DMS53 treated with DMSO at 0.1 percent for 48 hours (cell line): Measurements from ENCODE around the gene PLEKHG4.

Experiments used
- DNase-seq: peaks from one replicate; lab custom pipeline; 2025; ENCODE audit not compliant: unreplicated experiment; lab: John Stamatoyannopoulos, UW

Gene PLEKHG4

DNA sequence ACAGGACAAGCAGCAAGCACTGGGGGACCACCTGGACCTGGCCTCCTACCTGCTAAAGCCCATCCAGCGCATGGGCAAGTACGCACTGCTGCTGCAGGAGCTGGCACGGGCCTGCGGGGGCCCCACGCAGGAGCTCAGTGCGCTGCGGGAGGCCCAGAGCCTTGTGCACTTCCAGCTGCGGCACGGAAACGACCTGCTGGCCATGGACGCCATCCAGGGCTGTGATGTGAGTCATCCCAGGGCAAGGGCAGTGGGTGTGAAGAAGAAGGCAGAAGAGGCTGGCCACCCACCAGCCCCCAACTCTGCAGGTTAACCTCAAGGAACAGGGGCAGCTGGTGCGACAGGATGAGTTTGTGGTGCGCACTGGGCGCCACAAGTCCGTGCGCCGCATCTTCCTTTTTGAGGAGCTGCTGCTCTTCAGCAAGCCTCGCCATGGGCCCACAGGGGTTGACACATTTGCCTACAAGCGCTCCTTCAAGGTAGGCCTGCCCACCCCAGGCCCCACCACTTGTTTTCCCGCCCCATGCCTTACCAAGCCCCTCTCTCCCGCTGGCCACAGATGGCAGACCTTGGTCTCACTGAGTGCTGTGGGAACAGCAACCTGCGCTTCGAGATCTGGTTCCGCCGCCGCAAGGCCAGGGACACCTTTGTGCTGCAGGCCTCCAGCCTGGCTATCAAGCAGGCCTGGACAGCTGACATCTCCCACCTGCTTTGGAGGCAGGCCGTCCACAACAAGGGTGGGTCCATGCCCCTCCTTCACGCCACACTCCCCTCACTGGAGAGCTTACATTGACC lies 7.3 kb downstream of the PLEKHG4 start:
- no peak for DNase-seq

- DNase-seq = no peak
These were observed 8.6 kb downstream of the PLEKHG4 start for GRCh38 chr16:67287960-67288359.

DNA sequence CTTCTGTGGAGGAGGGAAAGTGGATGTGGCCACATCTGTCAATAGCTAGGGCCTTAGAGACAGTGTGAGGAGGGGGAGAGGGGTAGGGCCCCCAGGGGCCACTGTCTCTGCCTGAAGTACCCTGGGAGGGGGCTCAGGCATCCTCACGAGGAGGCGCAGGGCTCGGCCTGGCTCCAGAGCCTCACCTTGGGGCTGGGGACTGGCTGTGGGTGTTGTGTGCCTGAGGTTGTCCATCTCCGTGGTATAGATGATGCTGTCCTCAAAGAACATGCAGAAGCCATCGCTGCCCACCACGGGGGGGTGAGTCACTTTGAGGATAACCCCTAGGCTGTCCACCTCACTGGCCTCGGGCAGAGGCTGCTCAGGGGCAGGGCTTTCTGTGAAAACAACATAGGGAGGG lies 12.1 kb downstream of the PLEKHG4 start:
- DNase-seq = no peak

DNA sequence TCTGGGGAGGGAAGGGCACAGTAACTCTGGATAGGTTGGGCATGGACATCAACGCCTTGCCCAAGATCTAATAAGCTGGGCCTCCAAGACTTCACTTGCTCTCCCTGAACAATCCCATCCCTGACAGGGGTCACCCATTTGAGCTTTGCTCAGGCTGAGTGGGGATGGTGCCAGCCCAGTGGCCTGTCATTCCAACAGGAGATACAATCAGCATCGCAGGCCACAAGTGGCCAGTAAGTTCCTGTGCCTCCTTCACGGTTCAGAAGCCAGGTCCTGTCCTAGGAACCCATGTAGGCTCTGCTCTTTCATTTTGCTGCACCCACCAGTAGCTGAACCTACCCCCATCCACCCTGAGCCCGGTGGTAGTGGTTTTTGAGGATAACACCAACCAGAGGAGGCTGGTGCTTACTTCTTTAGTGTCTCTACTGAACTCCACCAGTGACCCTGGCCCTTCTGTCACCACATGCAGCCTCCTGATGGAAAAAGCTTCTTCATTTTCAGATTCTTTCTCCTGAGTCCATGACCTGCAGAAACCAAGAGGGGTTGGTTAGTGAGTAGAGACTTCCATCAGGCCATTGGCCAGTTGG lies 14.9 kb downstream of the PLEKHG4 start:
- no peak for DNase-seq

- no peak for DNase-seq
These were observed 15.6 kb downstream of the PLEKHG4 start for GRCh38 chr16:67294938-67295361.

DNA sequence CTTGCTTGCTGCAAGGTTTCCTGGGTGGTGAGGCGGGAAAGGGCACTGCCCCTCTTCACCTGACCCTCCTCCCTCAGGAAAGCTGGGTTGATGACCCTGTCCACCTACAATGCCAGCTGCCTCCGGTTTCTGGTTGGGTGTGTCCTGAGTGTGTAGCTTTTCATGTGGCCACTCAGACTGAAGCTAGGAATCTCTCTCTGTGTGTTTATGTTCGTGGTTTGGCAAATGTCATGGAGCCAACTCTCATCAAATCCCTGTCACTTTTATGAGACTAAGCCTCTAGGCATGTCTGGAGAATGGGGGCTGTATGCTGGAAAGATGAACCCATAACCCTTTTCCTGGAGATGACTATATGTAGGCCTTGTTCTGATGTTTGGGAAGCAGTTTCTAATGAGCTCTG lies 17.1 kb downstream of the PLEKHG4 start:
- no peak for DNase-seq

DNA sequence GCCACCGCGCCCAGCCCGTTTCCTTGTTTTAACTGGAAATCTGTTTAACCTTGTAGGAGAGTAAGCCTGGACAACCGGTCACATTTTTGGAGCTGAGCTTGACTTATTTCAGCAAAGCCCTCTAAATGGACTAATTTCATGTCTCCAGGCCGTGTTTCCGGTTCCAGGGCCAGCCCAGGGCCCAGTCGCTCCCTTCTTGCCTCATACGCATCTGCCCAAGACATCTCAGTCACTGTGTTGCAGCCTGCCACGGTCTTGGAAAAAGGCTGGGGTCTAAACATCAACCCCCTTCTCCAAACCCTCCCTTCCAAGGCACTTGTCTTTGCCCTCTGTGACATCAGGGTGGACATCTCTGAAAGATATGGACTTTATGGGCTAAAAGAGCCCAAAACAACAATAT lies 18.9 kb downstream of the PLEKHG4 start:
- no peak for DNase-seq

GRCh38 chr16:67299269-67299668 lies 19.9 kb downstream of the PLEKHG4 start:
- DNase-seq = no peak

DNA sequence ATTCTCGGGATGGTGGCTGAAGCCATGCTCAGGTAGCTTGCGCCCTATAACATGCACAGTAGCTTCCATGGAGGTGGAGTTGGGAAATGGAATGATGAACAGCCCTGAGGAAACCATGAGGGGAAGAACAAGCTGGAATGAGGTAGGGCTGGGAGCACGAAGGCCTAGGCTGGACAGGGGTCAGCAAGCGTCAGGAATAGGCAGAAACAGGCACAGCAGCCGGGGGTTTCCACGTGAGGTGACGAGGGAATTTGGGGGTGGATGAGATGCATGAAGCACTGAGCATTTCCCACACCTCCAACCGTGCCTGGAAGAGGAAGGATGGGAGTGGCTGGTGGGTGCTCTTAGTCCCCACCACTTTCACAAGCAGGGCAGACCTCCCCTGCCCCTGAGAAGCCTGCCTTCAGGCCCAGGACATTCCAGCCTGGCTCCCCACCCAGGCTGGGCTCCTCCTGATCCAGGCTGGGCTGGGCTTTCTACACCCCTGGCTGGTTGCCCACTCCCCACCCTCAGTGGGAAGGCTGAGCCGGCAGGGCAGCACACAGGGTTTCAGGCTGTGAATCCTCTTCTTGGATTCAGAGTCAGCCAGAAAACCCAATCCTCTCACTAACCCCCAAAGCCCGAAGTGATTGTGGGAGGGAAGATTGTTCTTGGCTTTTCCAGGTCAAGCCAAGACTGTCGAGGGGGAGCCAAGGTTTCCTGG lies 21.9 kb downstream of the PLEKHG4 start:
- no peak for DNase-seq

DNA sequence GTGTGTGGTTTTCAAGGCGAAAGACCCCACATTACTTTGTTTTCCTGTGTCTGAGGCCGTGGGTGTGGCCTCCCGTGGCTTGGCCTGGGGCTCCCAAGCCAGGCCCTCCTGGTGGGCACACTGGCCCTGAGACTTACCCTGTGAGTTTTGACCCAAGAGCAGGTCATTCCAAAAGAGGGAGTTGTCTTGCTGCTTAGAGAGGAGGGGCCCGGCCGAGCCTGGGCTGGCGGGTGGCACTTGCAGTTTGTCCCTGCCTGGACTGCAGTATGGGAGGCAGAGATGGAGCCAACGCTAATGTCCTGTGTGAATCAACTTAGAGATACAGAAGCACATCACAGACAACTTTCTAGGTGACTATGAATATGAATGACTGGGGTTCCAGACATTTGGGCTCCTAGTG lies 22.7 kb downstream of the PLEKHG4 start:
- DNase-seq = no peak

DNA sequence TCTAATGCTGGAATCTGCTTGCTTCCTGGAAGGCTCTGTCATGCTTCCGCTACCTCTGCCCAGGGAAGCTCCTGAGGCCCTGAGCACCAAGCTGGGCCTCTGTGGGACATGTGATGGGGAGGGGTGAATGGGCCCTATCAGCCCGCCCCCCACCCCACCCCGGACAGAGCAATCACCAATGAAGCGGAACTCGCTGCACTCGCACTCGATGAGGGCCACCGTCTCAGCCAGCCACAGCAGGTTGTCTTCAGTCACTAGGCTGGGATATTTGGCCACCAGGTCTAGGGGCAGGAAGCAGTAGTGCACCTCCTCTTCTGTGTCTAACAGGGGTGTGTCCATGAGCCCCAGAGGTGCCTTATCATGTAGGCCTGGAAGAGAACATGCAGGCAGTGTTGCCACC lies 23.6 kb downstream of the PLEKHG4 start:
- no peak for DNase-seq

GRCh38 chr16:67304020-67304419 lies 24.7 kb downstream of the PLEKHG4 start:
- DNase-seq = no peak

- no peak for DNase-seq
These were observed 26.1 kb downstream of the PLEKHG4 start for GRCh38 chr16:67305216-67306071.

- no peak for DNase-seq
These were observed 31.2 kb downstream of the PLEKHG4 start for GRCh38 chr16:67310561-67310960.

DNA sequence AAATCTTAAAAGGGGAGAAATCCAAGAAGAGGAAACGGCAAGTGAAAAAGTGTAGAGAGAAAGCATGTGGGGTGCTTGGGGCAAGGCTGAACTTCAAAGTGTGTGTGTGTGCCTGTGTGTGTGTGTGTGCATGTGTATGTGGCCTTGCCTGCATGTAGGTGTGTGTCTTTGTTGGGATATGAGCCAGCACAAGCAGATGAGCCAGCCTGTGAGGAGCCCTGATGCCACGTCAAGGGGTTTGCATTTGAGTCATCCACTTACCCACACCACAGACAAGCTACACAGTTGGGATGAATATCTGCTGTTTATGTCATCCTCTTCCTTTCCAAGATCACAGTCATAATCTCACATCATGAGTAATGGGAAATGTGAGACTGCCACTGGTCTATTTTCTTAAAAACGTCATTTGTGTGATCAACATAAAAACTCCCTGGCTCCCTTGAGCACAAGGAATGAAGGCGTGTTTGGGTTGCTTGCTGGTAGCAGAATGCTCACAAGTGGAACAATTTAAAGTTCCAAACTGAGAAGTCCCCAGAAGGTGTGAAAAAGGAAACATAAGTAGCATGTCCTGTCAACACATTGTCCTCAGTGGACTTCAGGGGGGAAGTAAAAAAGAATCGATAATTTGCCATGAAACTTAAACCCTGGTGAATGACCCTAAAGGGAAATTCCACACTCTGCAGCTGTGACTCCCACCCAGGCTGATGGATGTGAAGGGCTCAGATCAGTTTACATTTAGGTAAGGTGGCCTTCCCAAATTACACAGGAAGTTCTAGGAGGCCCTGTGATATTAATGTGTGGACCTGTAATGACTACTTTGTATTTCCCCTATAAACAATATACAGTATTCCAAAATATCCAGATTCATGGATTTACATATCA lies 32.5 kb downstream of the PLEKHG4 start:
- DNase-seq = peak; percentile 50

DNA sequence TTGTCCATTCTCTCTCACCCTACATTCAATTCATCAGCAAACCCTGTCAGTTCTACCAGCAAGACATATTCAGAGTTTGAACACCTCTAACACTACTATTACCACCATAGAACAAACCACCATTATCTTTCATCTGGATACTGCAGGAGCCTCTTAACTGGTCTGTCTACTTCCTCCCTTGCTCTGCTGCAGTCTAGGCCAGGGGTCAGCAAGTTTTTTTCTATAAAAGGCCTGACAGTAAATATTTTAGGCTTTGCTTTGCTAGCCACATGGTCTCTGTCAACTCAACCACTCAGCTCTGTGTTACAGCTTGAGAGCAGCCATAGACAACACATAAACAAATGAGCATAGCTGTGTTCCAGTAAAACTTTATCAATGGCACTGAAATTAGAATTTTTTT lies 33.4 kb downstream of the PLEKHG4 start:
- no peak for DNase-seq

- no peak for DNase-seq
These were observed 38.5 kb downstream of the PLEKHG4 start for GRCh38 chr16:67317853-67318252.

- DNase-seq = no peak
These were observed 46.8 kb downstream of the PLEKHG4 start for GRCh38 chr16:67326115-67326471.

DNA sequence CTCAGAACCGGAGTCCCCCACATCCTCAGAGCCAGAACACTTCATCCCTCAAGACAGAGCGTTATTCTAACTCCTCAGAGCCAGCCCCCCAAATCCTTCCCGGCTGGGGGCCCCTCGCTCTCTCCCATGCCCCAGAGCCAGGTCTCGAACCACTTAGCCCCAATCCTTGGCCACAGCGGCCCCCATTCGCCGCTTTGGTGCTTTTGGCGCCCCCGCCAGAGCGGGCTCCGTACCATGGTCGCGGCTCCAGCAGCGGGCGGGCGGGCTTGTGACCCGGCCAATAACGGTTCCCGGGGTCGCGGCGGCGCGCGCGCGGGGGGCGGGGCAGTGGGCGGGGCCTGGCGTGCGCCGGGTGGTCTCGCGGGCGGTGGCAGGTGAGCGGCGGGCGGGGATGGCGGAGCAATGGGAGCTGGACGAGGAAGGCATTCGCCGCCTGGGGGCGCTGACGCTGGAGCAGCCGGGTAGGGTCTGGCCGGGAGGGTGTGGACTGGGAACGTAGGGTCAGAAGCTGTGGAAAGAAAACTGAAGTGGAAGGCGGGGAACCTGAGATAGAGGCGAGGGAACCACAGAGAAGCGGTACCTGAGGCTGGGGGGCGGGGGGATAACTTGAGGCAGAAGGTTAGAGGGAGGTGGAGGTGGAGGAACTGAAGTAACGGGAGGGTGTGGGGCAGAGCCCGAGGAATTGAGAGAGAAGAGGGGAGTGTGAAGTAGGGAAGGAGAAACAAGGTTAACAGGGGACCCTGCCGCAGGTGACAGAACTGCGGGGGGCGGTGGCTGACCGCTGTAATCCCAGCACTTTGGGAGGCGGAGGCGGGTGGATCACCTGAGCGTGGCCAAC lies 47.4 kb downstream of the PLEKHG4 start, which contains the start of the genes KCTD19 and LRRC36:
TSS of gene KCTD19 (minus strand) at position 270 of the 838 bp plus-strand sequence. CDS start at position 236, 34 bp downstream.
TSS of gene LRRC36 (plus strand) at position 344 of the 838 bp plus-strand sequence. CDS start at position 392, 48 bp downstream.
- DNase-seq = no peak
